A673 (cell line): ENCODE measurements around the gene COX15. TPM values are rescaled to one million over a fixed set of nuclear protein-coding genes. Genes with fewer than 3 reads are reported as not detected.

Experiments used
- BruUV-seq: library from RNA; stranded (reverse); fragments of 400-500 nt; replicated peaks from 2 replicates; lab custom pipeline; 2021; lab: Mats Ljungman, UMichigan
- CTCF ChIA-PET: fragments of 300-600 bp; sonication (Branson Sonifier 250); formaldehyde crosslinking; loops from one replicate; lab custom pipeline; 2022; ENCODE audit warnings: antibody characterized with exemption; lab: Charles Lee
- POLR2A ChIA-PET: fragments of 300-600 bp; sonication (Branson Sonifier 250); formaldehyde crosslinking; loops from one replicate; lab custom pipeline; 2022; ENCODE audit warnings: antibody characterized with exemption; ENCODE audit not compliant: low non-redundant PET; lab: Charles Lee
- DNase-seq: peaks from one replicate; pipeline ENCODE4 v3.0.0-alpha.2; 2015; ENCODE audit warnings: low spot score
- H3K27ac ChIP-seq: fragments of 200-600 bp; sonication (generic); 2 replicates; pipeline ENCODE4 v1.5.1; 2016; ENCODE audit warnings: mixed run types, low read depth, mild to moderate bottlenecking, mixed read lengths, antibody characterized with exemption, low read length; ENCODE audit not compliant: poor library complexity, severe bottlenecking
- H3K27me3 ChIP-seq: fragments of 200-600 bp; sonication (generic); replicated peaks from 2 replicates; pipeline ENCODE4 v1.6.1; 2017; ENCODE audit warnings: mixed run types, low read depth, mild to moderate bottlenecking, mixed read lengths, antibody characterized with exemption, low read length; ENCODE audit not compliant: insufficient read depth, poor library complexity
- H3K36me3 ChIP-seq: fragments of 200-600 bp; sonication (generic); 2 replicates; pipeline ENCODE4 v1.6.1; 2016; ENCODE audit warnings: mixed run types, mild to moderate bottlenecking, mixed read lengths, antibody characterized with exemption, low read length; ENCODE audit not compliant: insufficient read depth, poor library complexity, severe bottlenecking
- H3K4me1 ChIP-seq: fragments of 200-600 bp; sonication (generic); 2 replicates; pipeline ENCODE4 v1.6.1; 2017; ENCODE audit warnings: mixed run types, mild to moderate bottlenecking, mixed read lengths, antibody characterized with exemption, low read length; ENCODE audit not compliant: insufficient read depth, poor library complexity, severe bottlenecking
- H3K4me3 ChIP-seq: fragments of 200-600 bp; sonication (generic); 2 replicates; pipeline ENCODE4 v1.5.1; 2016; ENCODE audit warnings: low read depth, mixed run types, mild to moderate bottlenecking, mixed read lengths, low read length; ENCODE audit not compliant: poor library complexity, severe bottlenecking
- H3K9me3 ChIP-seq: fragments of 200-600 bp; sonication (generic); 2 replicates; pipeline ENCODE4 v1.6.1; 2016; ENCODE audit warnings: mixed run types, low read depth, mild to moderate bottlenecking, mixed read lengths, antibody characterized with exemption, low read length; ENCODE audit not compliant: poor library complexity, severe bottlenecking
- CTCF ChIP-seq: fragments of 300-800, 200-600 bp; sonication (generic); conservative IDR thresholded peaks from 2 replicates; pipeline ENCODE4 v1.5.1; 2017; ENCODE audit warnings: low read depth, mild to moderate bottlenecking, antibody characterized with exemption, low read length, moderate library complexity, mixed read lengths
- EZH2 ChIP-seq: fragments of 200-600 bp; sonication (generic); IDR thresholded peaks from 2 replicates; pipeline ENCODE4 v1.6.1; 2017; ENCODE audit warnings: borderline replicate concordance, low read depth, mild to moderate bottlenecking, mixed read lengths, antibody characterized with exemption, low read length; ENCODE audit not compliant: poor library complexity, severe bottlenecking
- intact Hi-C: fragments of 100-400 bp; cut with micrococcal nuclease; formaldehyde crosslinking; loops from one replicate; pipeline ENCODE4 v1.10.0; 2022; ENCODE audit not compliant: unreplicated experiment
- total RNA-seq: library from RNA; stranded (reverse); gene quantifications from 2 replicates; pipeline ENCODE4 v1.2.3, GENCODE V29; 2021

Gene COX15
- total RNA-seq, 1 experiment from 2014 or later: 46.1 TPM

GRCh38 chr10:99731306-99732032 lies 458 bp downstream of the COX15 start:
- H3K4me1 ChIP-seq: no peaks in the 10 kb centered on the region
- H3K4me3 ChIP-seq: peak overlapping the region; percentile 80
- ChIA-PET CTCF (interaction anchor here (0.9 to 1.5 kb wide), 2 partner anchors 114 to 315 kb away, joined by 3 to 5 read pairs; no protein-coding TSS in a partner anchor), POLR2A (interaction anchor here (0.5 to 0.7 kb wide), 2 partner anchors 263 to 300 kb away, joined by 3 to 15 read pairs; no protein-coding TSS in a partner anchor)
- TF ChIP-seq EZH2 (no peak), CTCF (no peak)
- DNase-seq: no peak
- H3K27me3 ChIP-seq: no peaks in the 10 kb centered on the region
- H3K27ac ChIP-seq: peak overlapping the region; percentile 87
- intact Hi-C loops: no loop called here
- BruUV-seq: TSS peak; percentile 87
- peaks cover 20% of the 10 kb centered on the region for H3K36me3 ChIP-seq
- H3K9me3 ChIP-seq: no peaks in the 10 kb centered on the region

- Histone ChIP-seq H3K9me3 (no peaks in the 10 kb centered on the region), H3K27me3 (no peaks in the 10 kb centered on the region), H3K4me3 (no peak overlapping the region), H3K4me1 (no peaks in the 10 kb centered on the region), H3K27ac (no peak overlapping the region), H3K36me3 (peaks cover 15% of the 10 kb centered on the region)
- intact Hi-C loops: no loop called here
- no peak for TF ChIP-seq CTCF
- TF ChIP-seq EZH2: no peak
- DNase-seq: no peak
- ChIA-PET POLR2A (no interaction called here), CTCF (no interaction called here)
- no TSS peak for BruUV-seq
Observed at GRCh38 chr10:99730026-99730425, 1.9 kb downstream of the COX15 start.

GRCh38 chr10:99720387-99720786 lies 11.5 kb downstream of the COX15 start:
- POLR2A ChIA-PET: no interaction called here
- CTCF ChIA-PET: no interaction called here
- Histone ChIP-seq H3K4me1 (no peaks in the 10 kb centered on the region), H3K36me3 (peaks cover 60% of the 10 kb centered on the region), H3K27me3 (no peaks in the 10 kb centered on the region), H3K27ac (no peak overlapping the region), H3K4me3 (no peak overlapping the region), H3K9me3 (no peaks in the 10 kb centered on the region)
- TF ChIP-seq CTCF (no peak), EZH2 (no peak)
- no peak for DNase-seq
- intact Hi-C loops: no loop called here
- BruUV-seq: no TSS peak
